Measurements from ENCODE around the gene ARHGEF16.

ARHGEF16 gene

GRCh38 chr1:3464649-3465025 lies 10.2 kb downstream of the ARHGEF16 start:
- H3K4me3 ChIP-seq (replicated peaks; ENCODE audit: low read depth, low read length) = no peak overlapping the region
- TF ChIP-seq CTCF (IDR thresholded peaks at IDR 0.05; ENCODE audit: low read depth, low read length, missing control alignments) = no peak

GRCh38 chr1:3465091-3465934 lies 10.8 kb downstream of the ARHGEF16 start:
- DNase-seq (ENCODE audit: extremely low read depth, low read depth) = no peak
- no peak overlapping the region for H3K4me3 ChIP-seq (replicated peaks; ENCODE audit: low read depth, low read length)
- no peak for TF ChIP-seq CTCF (IDR thresholded peaks at IDR 0.05; ENCODE audit: low read depth, low read length, missing control alignments)

More at GRCh38 chr1:3464649-3465025, 10.2 kb downstream of the ARHGEF16 start:
- DNase-seq (ENCODE audit: extremely low read depth, low read depth) = no peak

- H3K4me3 ChIP-seq (replicated peaks; ENCODE audit: low read depth, low read length) = no peak overlapping the region
- no peak for TF ChIP-seq CTCF (IDR thresholded peaks at IDR 0.05; ENCODE audit: low read depth, low read length, missing control alignments)
- DNase-seq (ENCODE audit: extremely low read depth, low read depth) = no peak
Observed at GRCh38 chr1:3465935-3466321, 11.5 kb downstream of the ARHGEF16 start.

GRCh38 chr1:3466366-3467075 lies 12.1 kb downstream of the ARHGEF16 start:
- no peak overlapping the region for H3K4me3 ChIP-seq (replicated peaks; ENCODE audit: low read depth, low read length)
- no peak for TF ChIP-seq CTCF (IDR thresholded peaks at IDR 0.05; ENCODE audit: low read depth, low read length, missing control alignments)
- DNase-seq (ENCODE audit: extremely low read depth, low read depth) = no peak

- DNase-seq (ENCODE audit: extremely low read depth, low read depth) = no peak
- TF ChIP-seq CTCF (IDR thresholded peaks at IDR 0.05; ENCODE audit: low read depth, low read length, missing control alignments) = no peak
- H3K4me3 ChIP-seq (replicated peaks; ENCODE audit: low read depth, low read length) = no peak overlapping the region
Observed at GRCh38 chr1:3467096-3468036, 12.9 kb downstream of the ARHGEF16 start.
